NCI-H526 (cell line): ENCODE results near the gene TMEM238.
"Not testable (repeated sequence)": the region's sequence is repeated elsewhere in the genome, so short reads cannot be mapped to it uniquely, and the experiment has no call there.

Experiments used
- DNase-seq, 2 experiments: peaks; one replicate each; lab custom pipeline; 2025; lab: John Stamatoyannopoulos, UW

Gene TMEM238

DNA sequence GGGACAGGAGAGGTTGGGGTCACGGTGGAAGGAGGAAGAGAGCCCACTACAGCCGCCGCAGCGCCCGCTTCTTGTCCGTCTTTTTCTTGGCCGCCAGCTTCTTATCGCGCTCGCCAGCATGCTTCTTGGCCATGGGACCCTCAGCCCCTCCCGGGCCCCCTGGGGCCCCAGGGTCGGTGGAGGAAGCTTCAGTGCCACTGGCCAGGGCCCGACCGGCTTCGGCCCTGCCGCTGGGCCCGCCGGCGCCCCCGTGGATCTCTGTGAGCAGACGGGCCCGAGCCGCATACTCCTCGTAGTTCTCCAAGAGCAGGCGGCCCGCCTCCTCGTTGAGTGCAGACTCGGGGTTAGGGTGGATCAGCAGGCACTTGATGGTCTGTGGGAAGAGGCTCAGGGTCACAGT, 17.3 kb upstream of the TMEM238 start:
- not testable (repeated sequence) for DNase-seq

DNA sequence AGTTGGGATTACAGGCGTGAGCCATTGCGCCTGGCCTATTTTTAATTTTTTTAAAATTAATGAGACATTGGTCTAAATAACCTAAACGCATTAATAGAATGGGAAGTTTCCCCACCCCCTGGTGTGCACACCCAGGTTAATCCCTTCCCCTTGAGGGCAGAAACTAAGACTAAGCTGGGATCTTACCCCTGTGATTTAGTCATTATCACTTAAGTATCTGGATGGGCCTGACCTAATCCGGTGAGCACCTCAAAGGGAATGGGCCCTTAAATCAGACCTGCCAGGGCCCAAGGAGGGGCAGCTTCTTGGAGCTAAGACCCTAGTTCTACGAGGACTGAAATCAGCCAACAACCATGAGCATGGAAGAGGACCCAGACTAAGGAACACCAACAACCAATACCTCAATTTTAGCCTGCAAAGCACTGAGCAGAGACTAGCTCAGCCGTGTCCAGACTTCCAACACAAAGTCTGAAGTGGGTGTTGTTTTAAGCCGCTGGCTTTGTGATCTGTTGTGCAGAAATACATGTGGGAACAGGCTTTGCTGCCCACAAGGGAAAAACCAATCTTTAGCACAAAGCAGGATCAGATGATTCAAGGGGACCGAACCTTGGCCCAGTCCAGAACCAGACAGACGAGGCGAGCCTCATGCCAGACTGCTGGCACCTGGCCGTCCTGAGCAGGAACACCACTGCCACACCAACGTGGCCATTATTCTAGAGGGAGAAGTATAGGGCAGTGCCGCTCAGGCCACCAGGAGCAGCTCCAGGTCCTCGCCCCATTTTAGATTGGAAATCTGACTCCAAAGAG, 16.4 kb upstream of the TMEM238 start:
- no peak for DNase-seq

DNA sequence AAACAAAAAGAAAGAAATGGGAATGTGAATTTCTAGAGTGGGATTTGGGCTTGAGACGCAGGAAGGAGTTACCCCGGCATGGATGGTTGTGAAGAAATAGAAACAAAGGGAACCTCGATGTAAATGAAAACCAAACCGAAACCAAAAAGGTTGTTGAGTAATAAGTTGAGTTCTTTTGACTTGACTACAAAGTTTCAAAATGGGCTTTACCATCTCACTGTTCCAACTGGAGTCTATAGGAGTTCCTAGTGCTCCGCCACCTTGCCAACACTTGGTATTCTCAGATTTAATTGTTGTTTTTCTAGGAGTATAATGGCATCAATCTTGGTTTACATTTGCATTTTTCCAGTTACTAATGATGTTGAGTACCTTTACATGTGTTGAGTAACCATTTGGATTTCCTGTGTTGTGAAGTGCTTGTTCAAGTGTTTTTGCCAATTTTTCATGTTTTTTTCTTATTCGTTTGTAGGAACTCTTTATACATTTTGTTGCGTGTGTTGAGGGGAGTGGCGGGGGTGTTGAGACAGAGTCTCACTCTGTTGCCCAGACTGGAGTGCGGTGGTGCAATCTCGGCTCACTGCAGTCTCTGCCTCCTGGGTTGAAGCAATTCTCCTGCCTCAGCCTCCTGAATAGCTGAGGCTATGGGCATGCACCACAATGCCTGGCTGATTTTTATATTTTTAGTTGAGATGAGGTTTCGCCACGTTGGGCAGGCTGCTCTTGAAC, 14.3 kb upstream of the TMEM238 start:
- no peak for DNase-seq

DNA sequence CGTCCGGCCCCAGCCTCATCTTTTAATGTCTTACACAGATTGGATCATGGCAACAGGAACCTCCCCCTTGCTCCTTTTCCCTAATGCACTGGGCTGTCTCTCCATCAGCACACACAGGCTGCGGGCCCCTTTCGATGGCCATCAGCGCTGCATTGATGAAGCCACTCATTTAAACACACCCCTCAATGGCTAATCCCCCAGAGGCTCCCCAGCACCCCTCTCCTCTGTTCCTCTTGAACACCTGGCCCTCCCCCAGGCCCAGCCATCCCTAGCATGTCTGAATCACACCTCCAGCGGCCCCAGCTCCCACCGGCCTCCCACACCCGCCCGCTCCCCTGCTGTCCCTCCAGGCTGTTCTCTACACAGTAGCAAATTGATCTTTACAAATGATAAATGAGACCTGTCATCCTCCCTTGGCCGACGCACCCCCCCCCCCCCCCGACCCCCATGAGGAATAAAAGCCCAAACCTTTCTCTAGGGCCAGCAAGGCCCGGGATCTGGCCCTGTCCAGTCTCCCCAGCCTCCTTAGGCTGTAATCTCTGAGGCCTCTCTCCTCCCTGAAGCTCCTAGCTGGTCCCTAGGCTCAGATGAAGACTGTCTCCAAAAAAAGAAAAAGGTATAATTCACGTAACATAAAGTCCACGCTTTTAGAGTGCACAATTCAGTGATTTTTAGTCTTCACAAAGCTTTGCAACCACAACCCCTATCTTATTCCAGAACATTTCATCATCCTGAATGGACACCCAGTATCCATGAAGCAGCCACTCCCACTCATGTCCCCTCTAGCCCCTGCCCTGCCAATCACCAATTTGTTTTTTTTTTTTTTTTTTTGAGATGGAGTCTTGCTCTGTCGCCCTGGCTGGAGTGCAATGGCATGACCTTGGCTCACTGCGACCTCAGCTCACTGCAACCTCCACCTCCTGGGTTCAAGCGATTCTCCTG, 9.0 kb upstream of the TMEM238 start:
- no peak for DNase-seq

DNA sequence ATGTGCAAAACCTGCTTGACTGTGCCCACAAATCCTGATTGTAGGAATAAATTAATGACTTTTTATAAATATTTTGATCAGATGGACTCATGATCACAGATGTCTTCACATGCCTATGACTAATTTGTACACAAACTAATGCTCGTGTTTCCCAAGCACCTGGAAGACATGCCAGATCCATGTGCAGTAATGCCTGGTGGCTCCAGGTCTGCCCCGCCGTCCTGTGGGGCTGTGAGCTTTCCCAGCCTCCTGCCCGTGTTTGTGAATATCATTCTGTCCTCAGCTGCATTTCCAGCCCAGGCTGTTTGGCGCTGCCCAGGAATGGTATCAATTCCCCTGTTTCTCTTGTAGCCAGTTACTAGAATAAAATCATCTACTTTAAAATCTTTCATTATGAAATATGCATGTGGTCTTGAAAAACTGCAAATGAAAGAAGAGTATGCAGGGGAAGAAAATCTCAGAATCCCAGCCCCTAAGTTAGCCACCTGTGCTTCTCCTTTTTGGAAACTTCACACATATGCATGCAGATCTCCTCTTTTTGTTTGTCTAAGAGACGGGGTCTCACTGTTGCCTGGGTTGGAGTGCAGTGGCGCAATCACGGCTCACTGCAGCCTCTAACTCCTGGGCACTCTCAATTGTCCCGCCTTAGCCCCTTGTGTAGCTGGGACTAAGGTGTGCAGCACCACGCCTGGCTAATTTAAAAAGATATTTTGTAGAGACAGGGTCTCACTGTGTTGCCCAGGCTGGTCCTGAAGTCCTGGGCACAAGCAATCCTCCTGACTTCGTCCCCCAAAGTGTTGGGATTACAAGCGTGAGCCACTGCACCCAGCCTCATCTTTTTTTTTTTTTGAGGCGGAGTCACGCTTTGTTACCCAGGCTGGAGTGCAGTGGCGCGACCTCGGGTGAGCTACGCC, 7.9 kb upstream of the TMEM238 start:
- no peak for DNase-seq

DNA sequence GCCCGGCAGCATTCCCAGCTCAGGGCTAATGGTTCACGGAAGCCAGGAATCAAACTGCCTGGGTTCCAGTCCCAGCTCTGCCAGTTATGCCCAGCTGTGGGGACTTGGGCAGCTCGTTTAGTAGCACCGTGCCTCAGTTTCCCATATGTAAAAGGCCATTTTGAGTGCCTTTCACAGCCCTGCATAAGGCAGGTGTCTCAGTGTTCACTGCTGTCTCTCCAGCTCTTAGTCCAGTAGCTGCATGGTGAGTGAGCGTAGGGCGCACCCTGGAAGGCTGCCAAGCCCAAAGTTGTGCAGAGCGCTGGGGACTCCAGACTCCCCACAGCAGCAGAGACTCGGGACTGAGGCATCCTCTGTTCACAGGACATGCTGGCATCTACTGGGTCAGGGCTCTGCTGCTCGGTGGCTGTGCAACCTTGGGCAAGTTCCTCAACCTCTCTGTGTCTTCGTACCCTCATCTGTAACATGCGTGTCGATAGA, 7.1 kb upstream of the TMEM238 start:
- DNase-seq = no peak

DNA sequence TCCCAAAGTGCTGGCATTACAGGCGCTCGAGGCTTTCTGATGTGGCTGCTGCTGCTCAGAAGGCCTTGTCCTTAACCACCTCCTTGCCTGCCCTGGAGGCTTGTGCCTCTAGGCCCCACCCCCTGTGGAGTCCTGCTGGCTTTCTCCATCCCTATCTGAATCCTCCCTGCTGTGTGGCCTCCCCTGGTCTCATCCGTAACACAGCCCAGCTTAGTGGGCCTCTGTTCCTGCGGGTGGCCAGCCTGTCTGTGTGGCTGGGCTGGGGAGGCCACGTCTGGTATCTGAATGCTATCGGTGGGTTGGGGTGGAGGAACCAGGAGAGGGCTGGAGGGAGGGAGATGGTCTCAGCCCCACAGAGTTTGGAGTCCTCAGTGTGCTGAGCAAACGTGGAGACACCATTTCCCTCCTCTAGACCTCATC, 6.4 kb upstream of the TMEM238 start:
- no peak for DNase-seq

DNA sequence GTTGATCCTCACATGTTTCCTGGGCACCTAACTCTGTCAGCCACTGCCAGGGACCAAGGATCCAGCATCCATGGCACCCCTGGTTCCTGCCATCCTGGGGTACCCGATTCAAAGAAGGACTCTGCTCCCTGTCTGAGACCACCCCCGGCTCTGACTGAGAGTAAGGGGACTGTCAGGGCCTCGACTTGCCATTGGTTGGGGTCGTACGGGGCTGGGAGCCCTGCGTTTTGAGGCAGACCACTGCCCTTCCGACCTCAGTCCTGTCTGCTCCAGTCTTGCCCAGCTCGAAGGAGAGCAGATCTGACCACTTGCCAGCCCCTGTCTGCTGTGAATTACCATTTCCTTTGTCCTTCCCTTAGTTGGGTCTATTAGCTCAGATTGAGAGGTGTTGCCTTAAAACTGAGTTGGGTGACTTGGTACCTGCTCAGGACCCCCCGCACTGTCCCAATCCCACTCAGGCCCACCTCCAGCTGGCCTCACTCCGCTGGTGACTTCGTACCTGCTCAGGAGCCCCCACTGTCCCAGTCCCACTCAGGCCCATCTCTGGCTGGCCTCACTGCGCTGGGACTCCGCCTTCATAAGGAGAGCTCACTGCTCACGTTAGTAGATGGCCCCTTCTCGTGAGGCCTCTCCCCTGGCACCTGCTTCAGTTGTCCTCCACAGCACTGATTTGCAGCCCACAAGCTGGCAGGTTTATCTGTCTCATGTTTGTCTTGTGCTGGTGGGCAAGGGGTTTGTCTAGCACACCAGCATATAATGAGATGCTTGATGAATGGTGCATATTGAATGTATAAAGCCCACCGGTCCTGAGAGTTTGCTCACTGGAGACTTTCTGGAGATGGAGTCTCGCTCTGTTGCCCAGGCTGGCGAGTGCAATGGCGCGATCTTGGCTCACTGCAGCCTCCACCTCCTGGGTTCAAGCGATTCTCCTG, 5.6 kb upstream of the TMEM238 start:
- DNase-seq = no peak

DNA sequence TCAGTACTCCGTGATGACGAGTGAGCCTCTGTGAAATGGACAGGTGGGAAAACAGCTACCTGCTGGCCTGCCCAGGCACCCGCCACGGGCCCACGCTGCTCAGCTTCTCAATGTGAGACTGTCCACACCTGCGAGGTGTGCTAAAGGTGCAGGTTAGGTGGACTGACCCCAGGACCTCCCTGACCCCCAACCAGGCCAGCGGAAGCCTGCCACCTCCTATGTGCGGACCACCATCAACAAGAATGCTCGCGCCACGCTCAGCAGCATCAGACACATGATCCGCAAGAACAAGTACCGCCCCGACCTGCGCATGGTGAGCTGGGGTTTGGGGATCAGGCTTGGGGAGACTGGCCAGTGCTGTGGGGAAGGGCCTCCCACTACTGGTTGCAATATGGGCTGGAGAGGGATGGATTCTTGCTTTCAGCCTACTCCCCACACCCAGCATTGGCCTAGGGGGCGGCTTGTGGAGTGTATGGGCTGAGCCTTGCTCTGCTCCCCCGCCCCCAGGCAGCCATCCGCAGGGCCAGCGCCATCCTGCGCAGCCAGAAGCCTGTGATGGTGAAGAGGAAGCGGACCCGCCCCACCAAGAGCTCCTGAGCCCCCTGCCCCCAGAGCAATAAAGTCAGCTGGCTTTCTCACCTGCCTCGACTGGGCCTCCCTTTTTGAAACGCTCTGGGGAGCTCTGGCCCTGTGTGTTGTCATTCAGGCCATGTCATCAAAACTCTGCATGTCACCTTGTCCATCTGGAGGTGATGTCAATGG, 3.8 kb upstream of the TMEM238 start:
- no peak for DNase-seq

DNA sequence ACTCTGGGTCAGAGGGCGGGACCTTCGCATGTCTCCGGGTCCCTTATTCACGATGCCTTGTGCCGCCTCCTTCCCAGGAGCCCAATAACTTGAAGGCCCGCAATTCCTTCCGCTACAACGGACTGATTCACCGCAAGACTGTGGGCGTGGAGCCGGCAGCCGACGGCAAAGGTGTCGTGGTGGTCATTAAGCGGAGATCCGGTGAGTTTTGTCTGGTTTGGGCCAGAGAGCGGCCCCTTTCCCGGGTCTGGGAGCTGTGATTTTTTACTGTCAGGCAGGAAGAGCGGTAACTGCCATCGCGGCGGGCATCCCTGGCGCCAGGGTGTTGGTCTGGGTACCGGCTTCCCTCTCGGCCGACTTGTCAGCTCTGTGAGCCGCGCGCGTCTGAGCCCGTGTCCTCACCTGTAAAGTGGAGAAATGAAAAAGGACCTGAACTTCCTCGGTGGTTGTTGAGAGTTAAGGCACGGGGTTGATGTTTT, 2.4 kb upstream of the TMEM238 start:
- DNase-seq = no peak

DNA sequence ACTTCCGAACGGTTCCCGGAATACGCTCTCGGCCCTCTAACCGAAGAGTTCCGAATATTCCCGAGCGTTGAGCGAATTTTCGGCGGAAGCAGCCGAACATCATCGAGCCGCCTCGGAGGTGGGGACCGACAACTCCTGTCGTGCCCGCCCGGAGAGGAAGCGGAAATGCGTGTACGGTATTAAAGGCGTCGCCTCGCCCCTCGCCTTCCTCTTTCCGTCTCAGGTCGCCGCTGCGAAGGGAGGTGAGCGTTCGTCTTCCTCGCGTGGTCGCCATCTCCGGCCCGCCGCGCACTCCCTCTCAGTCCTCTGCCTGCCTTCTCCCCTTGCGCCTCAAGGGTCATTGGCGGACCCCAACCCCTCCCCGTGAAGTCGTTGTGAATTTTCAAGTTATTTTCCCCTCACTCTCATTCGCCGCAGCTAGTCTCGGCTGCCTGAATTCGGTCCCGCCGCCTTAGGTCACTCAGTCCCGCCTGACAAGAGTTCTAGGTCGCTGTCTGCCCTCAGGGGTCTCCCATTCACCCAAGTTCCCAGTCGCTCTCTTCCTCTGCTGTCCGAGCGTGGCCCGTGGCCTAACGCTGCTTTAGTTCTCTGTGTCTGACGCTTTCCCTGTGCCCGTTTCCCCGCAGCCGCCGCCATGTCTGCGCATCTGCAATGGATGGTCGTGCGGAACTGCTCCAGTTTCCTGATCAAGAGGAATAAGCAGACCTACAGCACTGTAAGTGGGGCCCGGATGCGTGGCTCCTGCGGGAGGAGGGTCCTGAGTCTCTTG, 1.8 kb upstream of the TMEM238 start, which contains the start of gene RPL28:
Gene RPL28, plus strand, starts transcription at position 209 of the 769 bp plus-strand sequence. Its CDS starts 426 bp downstream, at position 635.
- peak; percentile 98 to 99 for DNase-seq

DNA sequence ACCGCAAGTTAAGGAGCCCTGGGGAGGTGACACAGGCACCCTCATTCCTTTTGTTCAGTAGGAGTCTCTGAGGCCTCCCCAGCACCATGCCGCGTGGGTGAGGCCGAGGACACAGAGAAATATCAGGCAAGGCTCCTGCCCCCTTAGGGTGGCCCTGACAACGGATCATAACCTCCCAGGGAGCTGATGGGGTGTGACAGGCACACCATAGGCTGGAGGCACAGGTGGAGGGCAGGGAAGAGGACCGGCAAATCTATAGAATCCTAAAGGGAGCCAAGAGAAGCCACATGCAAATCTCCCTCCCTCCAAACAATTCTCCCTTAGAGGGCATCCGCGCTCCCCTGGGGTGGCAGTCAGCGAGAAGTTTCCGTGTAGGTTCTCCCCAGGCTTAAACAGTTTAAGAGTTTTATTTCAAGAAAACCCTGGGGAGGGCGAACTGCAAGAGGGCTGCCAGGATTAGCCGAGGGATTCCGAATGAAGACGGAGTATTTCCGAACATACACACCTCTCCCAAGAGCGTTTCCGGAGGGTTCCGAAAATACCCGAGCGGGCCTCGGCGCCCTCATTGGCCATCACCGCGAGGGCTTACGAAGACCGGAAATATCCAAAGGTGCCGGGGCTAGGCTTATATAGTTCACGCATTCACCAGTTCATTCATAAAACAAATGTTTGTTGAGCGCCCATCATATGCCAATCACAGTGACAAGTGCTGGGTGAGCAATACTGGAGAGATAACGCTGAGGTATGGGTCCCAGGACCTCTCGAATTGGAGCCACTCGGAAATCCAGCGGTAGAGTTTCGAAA, 1.0 kb upstream of the TMEM238 start:
- DNase-seq = peak; percentile 97 to 98

DNA sequence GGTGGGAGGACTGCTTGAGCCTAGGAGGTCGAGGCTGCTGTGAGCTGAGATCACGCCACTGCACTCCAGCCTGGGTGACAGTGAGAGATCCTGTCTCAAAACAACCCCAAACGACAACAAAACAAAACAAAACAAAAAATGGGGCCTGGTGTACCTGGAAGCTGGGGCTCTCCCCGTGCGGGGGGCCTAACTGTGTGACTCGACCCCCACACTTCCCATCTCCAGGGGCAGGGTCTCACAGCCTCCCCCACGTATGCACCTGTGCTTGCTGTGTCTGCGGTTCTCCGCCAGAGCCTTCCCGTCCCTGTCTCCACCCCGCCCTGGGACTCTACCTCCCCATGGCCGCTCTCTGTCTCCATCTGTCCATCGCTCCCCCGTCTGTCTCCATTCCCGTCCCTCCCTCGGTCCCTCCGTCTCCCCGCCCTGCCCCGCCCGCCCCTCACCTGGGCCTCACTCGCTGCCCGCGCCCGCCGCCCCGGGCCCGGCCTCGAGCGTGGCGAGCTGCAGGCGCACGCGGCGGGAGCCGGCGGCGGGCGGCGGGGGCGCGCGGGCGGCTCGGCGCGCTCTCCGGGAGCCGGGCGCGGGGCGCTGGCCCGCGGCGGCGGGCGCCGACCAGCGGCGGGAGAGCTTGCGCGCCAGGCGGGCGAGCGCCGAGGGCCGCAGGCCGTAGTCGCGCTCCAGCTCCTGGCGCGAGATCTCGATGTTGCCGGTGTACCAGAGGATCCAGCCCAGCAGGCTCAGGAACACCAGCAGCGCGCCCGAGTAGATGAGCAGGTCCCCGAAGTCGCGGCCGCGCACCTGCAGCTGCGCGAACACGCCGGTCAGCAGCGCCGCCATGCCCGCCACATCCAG, 587 bp downstream of the TMEM238 start:
- DNase-seq = peak in 1 of 2 experiments; percentile 85

DNA sequence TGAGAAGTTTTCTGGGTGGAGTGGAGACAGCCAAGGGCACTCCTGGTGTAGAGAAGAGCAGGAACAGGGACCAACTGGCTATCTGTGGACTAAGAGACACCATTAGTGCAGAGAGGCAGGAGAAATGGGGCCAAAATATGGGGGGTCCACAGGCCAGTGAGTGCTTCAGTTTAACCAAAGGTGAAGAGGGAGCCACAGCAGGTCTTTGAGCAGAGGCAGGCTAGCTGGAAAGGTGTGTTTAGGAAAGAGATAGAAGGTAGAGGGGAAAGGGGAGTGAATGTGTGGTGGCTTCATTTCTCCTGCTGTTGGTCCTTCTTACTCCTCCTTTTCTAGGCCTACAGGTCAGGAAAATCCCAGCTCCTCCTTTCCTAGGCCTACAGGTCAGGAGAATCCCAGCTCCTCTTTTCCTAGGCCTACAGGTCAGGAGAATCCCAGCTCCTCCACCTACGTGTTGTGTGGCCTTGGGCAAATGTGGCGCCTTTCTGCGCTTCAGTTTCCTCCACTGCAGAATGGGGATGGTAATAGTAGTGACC, 1.5 kb downstream of the TMEM238 start:
- DNase-seq = no peak

DNA sequence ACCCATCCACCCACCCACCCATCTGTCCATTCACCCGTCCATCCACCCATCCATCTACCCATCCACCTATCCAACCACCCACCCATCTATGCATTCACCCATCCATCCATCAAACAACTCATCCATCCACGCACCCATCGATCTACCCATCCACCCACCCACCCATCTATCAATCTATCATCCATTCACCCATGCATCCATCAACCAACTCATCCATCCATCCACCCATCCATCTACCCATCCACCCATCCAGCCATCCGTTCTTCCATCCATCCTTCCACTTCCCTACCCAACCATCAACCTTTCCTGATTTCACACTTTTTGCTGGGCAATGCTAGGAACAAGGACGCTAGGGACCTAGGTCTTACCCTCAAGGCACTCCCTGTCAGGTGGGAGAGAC, 2.1 kb downstream of the TMEM238 start:
- no peak for DNase-seq

DNA sequence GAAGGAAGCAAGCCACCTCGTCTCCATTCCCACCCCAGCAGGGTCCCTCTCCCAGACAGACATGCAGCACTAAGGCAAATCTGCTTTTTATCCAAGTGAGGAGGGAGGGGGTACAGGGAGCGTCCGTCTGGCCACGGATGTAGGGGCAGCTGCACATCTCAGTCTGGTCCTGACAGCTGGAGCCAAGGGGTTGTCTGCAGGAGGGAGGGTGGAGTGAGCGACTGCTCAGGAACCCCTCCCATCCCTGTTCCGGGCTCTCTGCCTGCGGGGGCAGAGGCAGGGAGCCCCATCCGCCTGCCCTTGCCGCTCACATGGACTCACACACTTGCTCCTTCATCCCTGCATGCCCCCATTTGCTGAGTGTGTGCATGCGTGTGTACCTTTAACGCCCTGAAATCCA, 4.9 kb downstream of the TMEM238 start:
- DNase-seq = no peak
